ENCODE data around the gene TBC1D8. TPM values are rescaled to one million over a fixed set of nuclear protein-coding genes. Genes with fewer than 3 reads are reported as not detected.
A peak's percentile ranks its signal among the peaks of the same experiment; 100 is the strongest.

The TBC1D8 gene
- total RNA-seq, 2 donors from 2014 or later: 86.1 to 149 TPM

- Histone ChIP-seq H3K27ac (peak overlapping the region; percentile 92), H3K36me3 (no peaks in the 10 kb centered on the region), H3K27me3 (replicated peaks; ENCODE audit: insufficient read depth) (no peaks in the 10 kb centered on the region), H3K4me1 (replicated peaks) (peaks cover 2% of the 10 kb centered on the region), H3K4me3 (peak overlapping the region; percentile 81 to 92), H3K9me3 (no peaks in the 10 kb centered on the region)
- intact Hi-C loops (cut with DNase I): loop anchor here (5.0 kb wide), 3 partner anchors 68 to 543 kb away; no protein-coding TSS in a partner anchor
- TF ChIP-seq POLR2A (IDR thresholded peaks at IDR 0.05): no peak
- TF ChIP-seq POLR2AphosphoS5 (IDR thresholded peaks at IDR 0.05): no peak
- TF ChIP-seq, protein P1, sequence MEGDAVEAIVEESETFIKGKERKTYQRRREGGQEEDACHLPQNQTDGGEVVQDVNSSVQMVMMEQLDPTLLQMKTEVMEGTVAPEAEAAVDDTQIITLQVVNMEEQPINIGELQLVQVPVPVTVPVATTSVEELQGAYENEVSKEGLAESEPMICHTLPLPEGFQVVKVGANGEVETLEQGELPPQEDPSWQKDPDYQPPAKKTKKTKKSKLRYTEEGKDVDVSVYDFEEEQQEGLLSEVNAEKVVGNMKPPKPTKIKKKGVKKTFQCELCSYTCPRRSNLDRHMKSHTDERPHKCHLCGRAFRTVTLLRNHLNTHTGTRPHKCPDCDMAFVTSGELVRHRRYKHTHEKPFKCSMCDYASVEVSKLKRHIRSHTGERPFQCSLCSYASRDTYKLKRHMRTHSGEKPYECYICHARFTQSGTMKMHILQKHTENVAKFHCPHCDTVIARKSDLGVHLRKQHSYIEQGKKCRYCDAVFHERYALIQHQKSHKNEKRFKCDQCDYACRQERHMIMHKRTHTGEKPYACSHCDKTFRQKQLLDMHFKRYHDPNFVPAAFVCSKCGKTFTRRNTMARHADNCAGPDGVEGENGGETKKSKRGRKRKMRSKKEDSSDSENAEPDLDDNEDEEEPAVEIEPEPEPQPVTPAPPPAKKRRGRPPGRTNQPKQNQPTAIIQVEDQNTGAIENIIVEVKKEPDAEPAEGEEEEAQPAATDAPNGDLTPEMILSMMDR (IDR thresholded peaks at IDR 0.05): peak in 1 of 4 experiments; percentile 26
- WGBS: 1% methylated on average over 75 of the region's 76 CpGs
- peak; percentile 35 for DNase-seq (ENCODE audit: low spot score)
Observed at GRCh38 chr2:101150306-101151145, 656 bp downstream of the TBC1D8 start.

- Histone ChIP-seq H3K27me3 (replicated peaks; ENCODE audit: insufficient read depth) (no peaks in the 10 kb centered on the region), H3K9me3 (no peaks in the 10 kb centered on the region), H3K4me3 (peak overlapping the region; percentile 81 to 92), H3K36me3 (no peaks in the 10 kb centered on the region), H3K4me1 (replicated peaks) (peaks cover 2% of the 10 kb centered on the region), H3K27ac (peak overlapping the region; percentile 92)
- intact Hi-C loops (cut with DNase I): loop anchor here (5.0 kb wide), 3 partner anchors 67 to 542 kb away; no protein-coding TSS in a partner anchor
- TF ChIP-seq, protein P1 (IDR thresholded peaks at IDR 0.05): no peak
- TF ChIP-seq POLR2A (IDR thresholded peaks at IDR 0.05): no peak
- no peak for TF ChIP-seq POLR2AphosphoS5 (IDR thresholded peaks at IDR 0.05)
- peak; percentile 41 for DNase-seq (ENCODE audit: low spot score)
- WGBS: 50% methylated on average over 21 of the region's 21 CpGs
Observed at GRCh38 chr2:101149241-101150192, 1.7 kb downstream of the TBC1D8 start.

DNA sequence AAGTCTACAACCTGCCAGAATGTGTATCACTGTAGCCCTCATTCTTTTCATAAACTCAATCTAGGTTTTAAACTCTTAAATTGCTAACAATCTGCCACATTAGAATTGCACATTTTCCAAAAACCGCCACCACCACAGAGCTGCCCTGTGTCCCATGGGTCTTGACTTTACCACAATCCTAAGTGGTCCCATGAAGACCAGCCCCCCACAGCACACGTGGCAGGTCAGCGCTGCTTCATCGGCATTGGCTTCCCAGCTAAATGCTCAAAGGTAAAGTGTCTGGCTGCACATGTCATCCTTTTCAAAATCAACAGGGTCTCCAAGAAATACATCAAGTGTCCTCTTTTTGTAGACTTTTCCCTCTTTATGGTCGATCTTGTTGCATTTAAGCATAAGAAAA, 2.4 kb downstream of the TBC1D8 start:
- H3K36me3 ChIP-seq: no peaks in the 10 kb centered on the region
- TF ChIP-seq, protein P1 (IDR thresholded peaks at IDR 0.05): no peak
- TF ChIP-seq POLR2AphosphoS5 (IDR thresholded peaks at IDR 0.05) (no peak), POLR2A (IDR thresholded peaks at IDR 0.05) (no peak)
- no peaks in the 10 kb centered on the region for H3K27me3 ChIP-seq (replicated peaks; ENCODE audit: insufficient read depth)
- DNase-seq (ENCODE audit: low spot score): no peak
- H3K4me1 ChIP-seq (replicated peaks): peaks cover 2% of the 10 kb centered on the region
- WGBS: 72% methylated on average over 5 of the region's 5 CpGs
- no peaks in the 10 kb centered on the region for H3K9me3 ChIP-seq
- H3K27ac ChIP-seq: peak overlapping the region; percentile 92
- intact Hi-C loops (cut with DNase I): no loop called here
- peak overlapping the region; percentile 81 to 92 for H3K4me3 ChIP-seq

DNA sequence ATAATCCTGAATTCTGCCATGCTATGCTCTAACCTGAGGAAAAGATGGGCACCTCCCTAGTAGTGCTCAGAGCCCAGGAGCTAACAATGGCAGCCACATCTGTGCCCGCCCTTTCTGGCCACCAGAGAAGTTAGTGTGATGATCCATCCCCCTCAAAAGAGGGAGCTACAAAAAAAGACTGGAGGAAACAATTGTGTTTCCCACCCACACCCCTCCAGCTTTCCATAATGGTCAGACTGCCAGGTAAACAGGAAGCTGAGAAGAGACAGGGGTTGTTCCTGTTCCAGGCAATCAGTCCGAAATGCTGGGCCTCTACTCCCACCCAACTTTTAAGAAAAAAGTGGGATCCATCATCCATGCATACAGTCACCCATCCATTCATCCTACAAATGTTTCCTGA, 3.2 kb downstream of the TBC1D8 start:
- no peak overlapping the region for H3K4me3 ChIP-seq
- TF ChIP-seq POLR2A (IDR thresholded peaks at IDR 0.05) (no peak), POLR2AphosphoS5 (IDR thresholded peaks at IDR 0.05) (peak; percentile 4)
- H3K4me1 ChIP-seq (replicated peaks): peaks cover 2% of the 10 kb centered on the region
- intact Hi-C loops (cut with DNase I): no loop called here
- peak overlapping the region; percentile 92 for H3K27ac ChIP-seq
- no peaks in the 10 kb centered on the region for H3K27me3 ChIP-seq (replicated peaks; ENCODE audit: insufficient read depth)
- WGBS: 69% methylated on average over 2 of the region's 2 CpGs
- no peak for DNase-seq (ENCODE audit: low spot score)
- no peaks in the 10 kb centered on the region for H3K36me3 ChIP-seq
- no peaks in the 10 kb centered on the region for H3K9me3 ChIP-seq

GRCh38 chr2:101147062-101147461, 4.1 kb downstream of the TBC1D8 start:
- Histone ChIP-seq H3K27me3 (replicated peaks; ENCODE audit: insufficient read depth) (no peaks in the 10 kb centered on the region), H3K36me3 (no peaks in the 10 kb centered on the region), H3K9me3 (no peaks in the 10 kb centered on the region), H3K4me3 (no peak overlapping the region), H3K27ac (peak overlapping the region in 1 of 2 donors; percentile 92), H3K4me1 (replicated peaks) (no peaks in the 10 kb centered on the region)
- 94% methylated on average over 11 of the region's 11 CpGs for WGBS
- DNase-seq (ENCODE audit: low spot score): no peak
- intact Hi-C loops (cut with DNase I): no loop called here
- TF ChIP-seq POLR2AphosphoS5 (IDR thresholded peaks at IDR 0.05): no peak
- TF ChIP-seq, protein P1 (IDR thresholded peaks at IDR 0.05): no peak
- TF ChIP-seq POLR2A (IDR thresholded peaks at IDR 0.05): no peak

Measured in prostate gland (tissue), 2 donors.